ENCODE measurements around the gene CDAN1.

DNA sequence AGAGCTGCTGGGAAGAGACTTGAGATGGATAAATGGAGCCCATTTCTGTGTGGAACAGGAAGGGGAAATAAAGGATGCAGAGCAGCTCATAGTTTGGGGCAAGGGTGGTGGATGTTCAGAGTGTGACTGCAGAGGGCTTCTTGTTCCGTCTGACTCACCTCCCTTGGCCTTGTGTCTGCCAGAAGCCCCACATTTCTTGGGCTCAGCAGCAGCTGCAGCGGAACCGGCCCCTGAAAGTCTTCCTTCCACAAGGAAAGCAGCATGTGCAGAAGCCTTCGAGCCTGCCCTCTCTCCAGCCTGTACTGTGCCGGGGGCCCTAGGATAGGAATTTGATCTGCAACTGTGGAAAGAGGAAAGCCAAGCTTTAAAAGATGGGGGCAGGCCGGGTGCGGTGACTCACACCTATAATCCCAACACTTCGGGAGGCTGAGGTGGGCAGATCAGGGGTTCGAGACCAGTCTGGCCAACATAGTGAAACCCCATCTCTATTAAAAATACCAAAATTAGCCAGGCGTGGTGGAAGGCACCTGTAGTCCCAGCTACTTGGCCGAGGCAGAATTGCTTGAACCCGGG lies 11.5 kb downstream of the CDAN1 start:
- TF ChIP-seq CREM (CRISPR knock-in tag; IDR thresholded peaks at IDR 0.05) (no peak), ZNF121 (CRISPR knock-in tag; IDR thresholded peaks at IDR 0.05) (no peak), NR1H2 (CRISPR knock-in tag; IDR thresholded peaks at IDR 0.05) (no peak), ZNF416 (CRISPR knock-in tag; IDR thresholded peaks at IDR 0.05) (no peak)
- TF ChIP-seq, protein P1, sequence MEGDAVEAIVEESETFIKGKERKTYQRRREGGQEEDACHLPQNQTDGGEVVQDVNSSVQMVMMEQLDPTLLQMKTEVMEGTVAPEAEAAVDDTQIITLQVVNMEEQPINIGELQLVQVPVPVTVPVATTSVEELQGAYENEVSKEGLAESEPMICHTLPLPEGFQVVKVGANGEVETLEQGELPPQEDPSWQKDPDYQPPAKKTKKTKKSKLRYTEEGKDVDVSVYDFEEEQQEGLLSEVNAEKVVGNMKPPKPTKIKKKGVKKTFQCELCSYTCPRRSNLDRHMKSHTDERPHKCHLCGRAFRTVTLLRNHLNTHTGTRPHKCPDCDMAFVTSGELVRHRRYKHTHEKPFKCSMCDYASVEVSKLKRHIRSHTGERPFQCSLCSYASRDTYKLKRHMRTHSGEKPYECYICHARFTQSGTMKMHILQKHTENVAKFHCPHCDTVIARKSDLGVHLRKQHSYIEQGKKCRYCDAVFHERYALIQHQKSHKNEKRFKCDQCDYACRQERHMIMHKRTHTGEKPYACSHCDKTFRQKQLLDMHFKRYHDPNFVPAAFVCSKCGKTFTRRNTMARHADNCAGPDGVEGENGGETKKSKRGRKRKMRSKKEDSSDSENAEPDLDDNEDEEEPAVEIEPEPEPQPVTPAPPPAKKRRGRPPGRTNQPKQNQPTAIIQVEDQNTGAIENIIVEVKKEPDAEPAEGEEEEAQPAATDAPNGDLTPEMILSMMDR (IDR thresholded peaks at IDR 0.05), result no peak
- TF ChIP-seq, protein P2, sequence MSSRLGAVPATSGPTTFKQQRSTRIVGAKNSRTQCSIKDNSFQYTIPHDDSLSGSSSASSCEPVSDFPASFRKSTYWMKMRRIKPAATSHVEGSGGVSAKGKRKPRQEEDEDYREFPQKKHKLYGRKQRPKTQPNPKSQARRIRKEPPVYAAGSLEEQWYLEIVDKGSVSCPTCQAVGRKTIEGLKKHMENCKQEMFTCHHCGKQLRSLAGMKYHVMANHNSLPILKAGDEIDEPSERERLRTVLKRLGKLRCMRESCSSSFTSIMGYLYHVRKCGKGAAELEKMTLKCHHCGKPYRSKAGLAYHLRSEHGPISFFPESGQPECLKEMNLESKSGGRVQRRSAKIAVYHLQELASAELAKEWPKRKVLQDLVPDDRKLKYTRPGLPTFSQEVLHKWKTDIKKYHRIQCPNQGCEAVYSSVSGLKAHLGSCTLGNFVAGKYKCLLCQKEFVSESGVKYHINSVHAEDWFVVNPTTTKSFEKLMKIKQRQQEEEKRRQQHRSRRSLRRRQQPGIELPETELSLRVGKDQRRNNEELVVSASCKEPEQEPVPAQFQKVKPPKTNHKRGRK (CRISPR knock-in tag; IDR thresholded peaks at IDR 0.05; ENCODE audit: borderline replicate concordance), result no peak
- TF ChIP-seq, protein P3, sequence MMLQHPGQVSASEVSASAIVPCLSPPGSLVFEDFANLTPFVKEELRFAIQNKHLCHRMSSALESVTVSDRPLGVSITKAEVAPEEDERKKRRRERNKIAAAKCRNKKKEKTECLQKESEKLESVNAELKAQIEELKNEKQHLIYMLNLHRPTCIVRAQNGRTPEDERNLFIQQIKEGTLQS (CRISPR knock-in tag; conservative IDR thresholded peaks at IDR 0.05), result no peak
- TF ChIP-seq, protein P4, sequence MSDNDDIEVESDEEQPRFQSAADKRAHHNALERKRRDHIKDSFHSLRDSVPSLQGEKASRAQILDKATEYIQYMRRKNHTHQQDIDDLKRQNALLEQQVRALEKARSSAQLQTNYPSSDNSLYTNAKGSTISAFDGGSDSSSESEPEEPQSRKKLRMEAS (CRISPR knock-in tag; IDR thresholded peaks at IDR 0.05), result no peak
- TF ChIP-seq, protein P5, sequence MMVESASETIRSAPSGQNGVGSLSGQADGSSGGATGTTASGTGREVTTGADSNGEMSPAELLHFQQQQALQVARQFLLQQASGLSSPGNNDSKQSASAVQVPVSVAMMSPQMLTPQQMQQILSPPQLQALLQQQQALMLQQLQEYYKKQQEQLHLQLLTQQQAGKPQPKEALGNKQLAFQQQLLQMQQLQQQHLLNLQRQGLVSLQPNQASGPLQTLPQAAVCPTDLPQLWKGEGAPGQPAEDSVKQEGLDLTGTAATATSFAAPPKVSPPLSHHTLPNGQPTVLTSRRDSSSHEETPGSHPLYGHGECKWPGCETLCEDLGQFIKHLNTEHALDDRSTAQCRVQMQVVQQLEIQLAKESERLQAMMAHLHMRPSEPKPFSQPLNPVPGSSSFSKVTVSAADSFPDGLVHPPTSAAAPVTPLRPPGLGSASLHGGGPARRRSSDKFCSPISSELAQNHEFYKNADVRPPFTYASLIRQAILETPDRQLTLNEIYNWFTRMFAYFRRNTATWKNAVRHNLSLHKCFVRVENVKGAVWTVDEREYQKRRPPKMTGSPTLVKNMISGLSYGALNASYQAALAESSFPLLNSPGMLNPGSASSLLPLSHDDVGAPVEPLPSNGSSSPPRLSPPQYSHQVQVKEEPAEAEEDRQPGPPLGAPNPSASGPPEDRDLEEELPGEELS (CRISPR knock-in tag; IDR thresholded peaks at IDR 0.05), result no peak
- TF ChIP-seq, protein P6, sequence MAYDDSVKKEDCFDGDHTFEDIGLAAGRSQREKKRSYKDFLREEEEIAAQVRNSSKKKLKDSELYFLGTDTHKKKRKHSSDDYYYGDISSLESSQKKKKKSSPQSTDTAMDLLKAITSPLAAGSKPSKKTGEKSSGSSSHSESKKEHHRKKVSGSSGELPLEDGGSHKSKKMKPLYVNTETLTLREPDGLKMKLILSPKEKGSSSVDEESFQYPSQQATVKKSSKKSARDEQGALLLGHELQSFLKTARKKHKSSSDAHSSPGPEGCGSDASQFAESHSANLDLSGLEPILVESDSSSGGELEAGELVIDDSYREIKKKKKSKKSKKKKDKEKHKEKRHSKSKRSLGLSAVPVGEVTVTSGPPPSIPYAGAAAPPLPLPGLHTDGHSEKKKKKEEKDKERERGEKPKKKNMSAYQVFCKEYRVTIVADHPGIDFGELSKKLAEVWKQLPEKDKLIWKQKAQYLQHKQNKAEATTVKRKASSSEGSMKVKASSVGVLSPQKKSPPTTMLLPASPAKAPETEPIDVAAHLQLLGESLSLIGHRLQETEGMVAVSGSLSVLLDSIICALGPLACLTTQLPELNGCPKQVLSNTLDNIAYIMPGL (CRISPR knock-in tag; IDR thresholded peaks at IDR 0.05), result no peak
- TF ChIP-seq, protein P7, sequence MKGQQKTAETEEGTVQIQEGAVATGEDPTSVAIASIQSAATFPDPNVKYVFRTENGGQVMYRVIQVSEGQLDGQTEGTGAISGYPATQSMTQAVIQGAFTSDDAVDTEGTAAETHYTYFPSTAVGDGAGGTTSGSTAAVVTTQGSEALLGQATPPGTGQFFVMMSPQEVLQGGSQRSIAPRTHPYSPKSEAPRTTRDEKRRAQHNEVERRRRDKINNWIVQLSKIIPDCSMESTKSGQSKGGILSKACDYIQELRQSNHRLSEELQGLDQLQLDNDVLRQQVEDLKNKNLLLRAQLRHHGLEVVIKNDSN (CRISPR knock-in tag; IDR thresholded peaks at IDR 0.05), result no peak
